UCSD-AML1 (cell line): Measurements from ENCODE around the gene PGLYRP4.

Source experiments
- DNase-seq: peaks from one replicate; lab custom pipeline; 2025; ENCODE audit not compliant: unreplicated experiment; lab: John Stamatoyannopoulos, UW

PGLYRP4 gene

GRCh38 chr1:153292740-153293479, 55.7 kb downstream of the PGLYRP4 start:
- peak; percentile 23 for DNase-seq

- DNase-seq: no peak
Observed at GRCh38 chr1:153292185-153292584, 56.5 kb downstream of the PGLYRP4 start.

- no peak for DNase-seq
Observed at GRCh38 chr1:153291514-153291913, 57.1 kb downstream of the PGLYRP4 start.

- DNase-seq: peak; percentile 29
Observed at GRCh38 chr1:153288634-153289275, 59.9 kb downstream of the PGLYRP4 start.
